Right cardiac atrium (tissue), 5 donors: Measurements from ENCODE around the gene ANKS3. TPM values are rescaled to one million over a fixed set of nuclear protein-coding genes. Genes with fewer than 3 reads are reported as not detected.

Experiments used
- ATAC-seq, 2 donors: fragments of 200-7000 bp; cut with Tn5 transposase; one replicate each; pipeline versions ENCODE4 v1.8.0 to v1.9.1; 2020; ENCODE audit warnings: moderate library complexity in 2 of 2, mild to moderate bottlenecking in 1 of 2
- DNase-seq, 3 donors: peaks; one replicate each; pipeline ENCODE4 v3.0.0-alpha.2; 2020
- H3K27ac ChIP-seq: one replicate; pipeline ENCODE4 v1.5.1; 2013; ENCODE audit warnings: mild to moderate bottlenecking, low read length, control low read depth, moderate library complexity
- H3K27me3 ChIP-seq: one replicate; pipeline ENCODE4 v1.6.1; 2013; ENCODE audit not compliant: control insufficient read depth, insufficient read depth
- H3K4me1 ChIP-seq: one replicate; pipeline ENCODE4 v1.6.1; 2013; ENCODE audit warnings: low read length; ENCODE audit not compliant: control insufficient read depth, insufficient read depth
- H3K4me3 ChIP-seq: one replicate; pipeline ENCODE4 v1.5.1; 2013; ENCODE audit warnings: low read length, control low read depth
- H3K9me3 ChIP-seq: one replicate; pipeline ENCODE4 v1.6.1; 2013; ENCODE audit warnings: low read length; ENCODE audit not compliant: control insufficient read depth
- WGBS: extraction: QIAGEN DNeasy Blood & Tissue Kit; methylation state at CpG from one replicate; pipeline ENCODE4 v1.1.7; 2013; 5-methylcytosine and 5-hydroxymethylcytosine counted together
- intact Hi-C, 4 donors: fragments of 100-400 bp; cut with DNase I; formaldehyde crosslinking; loops; one replicate each; pipeline versions ENCODE4 v1.11.0 to v1.14.0; 2022 to 2023
- polyA plus RNA-seq: library from polyadenylated mRNA; stranded (reverse); fragments of 200-250 nt; gene quantifications from one replicate; pipeline ENCODE4 v1.2.3, GENCODE V29; 2013
- total RNA-seq, 4 donors: library from RNA; stranded (reverse); fragmentation: NEBNext Ultra II Directional; extraction: Animal tissue kit (Norgen Biotek cat#: 25700); gene quantifications; one replicate each; pipeline ENCODE4 v1.2.1, GENCODE V29; 2021
- donor health status: healthy with polysubstance abuse.
- donor health status: DM: no; HTN: yes; CAD: no.
- donor health status: DM: no; HTN: no; CAD: no.
- donor health status: DM: no; HTN: yes; CAD: no; lungs with severe emphysema.
- donor health status: DM: yes; HTN: yes; CAD: no.

The ANKS3 gene
- total and polyA plus RNA-seq, 5 donors = 8.9 to 13.5 (median 11.0) TPM

DNA sequence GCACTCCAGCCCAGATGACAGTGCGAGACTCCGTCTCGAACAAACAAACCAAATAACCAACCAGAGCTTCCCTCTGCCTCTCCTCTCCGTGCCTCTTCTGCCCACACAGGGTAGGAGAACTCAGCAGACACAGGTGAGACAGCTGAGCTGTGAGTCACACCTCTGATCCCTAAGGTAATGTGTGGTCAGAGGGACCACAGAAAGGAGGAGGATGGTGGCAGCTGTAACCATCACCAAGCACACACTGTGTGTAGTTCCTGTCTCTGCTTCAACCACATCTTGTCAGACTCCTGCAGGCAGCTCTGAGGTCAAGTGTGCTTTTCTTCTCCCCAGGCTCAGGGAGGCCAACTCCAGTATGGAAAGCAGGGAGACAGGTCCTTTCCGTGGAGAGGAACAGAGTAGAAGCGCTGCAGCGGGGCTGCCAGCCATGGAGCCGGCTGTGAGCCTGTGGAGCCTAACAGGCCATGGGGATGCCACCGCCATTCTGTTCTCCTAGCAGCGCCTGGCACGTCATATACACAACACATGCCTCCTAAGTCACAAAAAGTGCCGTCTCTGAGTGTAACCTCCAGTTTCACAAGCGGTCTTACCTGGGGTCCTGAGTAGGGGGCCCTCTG is 33.6 kb downstream of the ANKS3 start:
- H3K27me3 ChIP-seq = no peaks in the 10 kb centered on the region
- H3K27ac ChIP-seq = no peak overlapping the region
- H3K4me1 ChIP-seq = peaks cover 3% of the 10 kb centered on the region
- ATAC-seq (no peak), DNase-seq (no peak)
- H3K9me3 ChIP-seq = no peaks in the 10 kb centered on the region
- no peak overlapping the region for H3K4me3 ChIP-seq
- 95% methylated on average over 13 of the region's 13 CpGs for WGBS
- intact Hi-C loops = no loop called here

DNA sequence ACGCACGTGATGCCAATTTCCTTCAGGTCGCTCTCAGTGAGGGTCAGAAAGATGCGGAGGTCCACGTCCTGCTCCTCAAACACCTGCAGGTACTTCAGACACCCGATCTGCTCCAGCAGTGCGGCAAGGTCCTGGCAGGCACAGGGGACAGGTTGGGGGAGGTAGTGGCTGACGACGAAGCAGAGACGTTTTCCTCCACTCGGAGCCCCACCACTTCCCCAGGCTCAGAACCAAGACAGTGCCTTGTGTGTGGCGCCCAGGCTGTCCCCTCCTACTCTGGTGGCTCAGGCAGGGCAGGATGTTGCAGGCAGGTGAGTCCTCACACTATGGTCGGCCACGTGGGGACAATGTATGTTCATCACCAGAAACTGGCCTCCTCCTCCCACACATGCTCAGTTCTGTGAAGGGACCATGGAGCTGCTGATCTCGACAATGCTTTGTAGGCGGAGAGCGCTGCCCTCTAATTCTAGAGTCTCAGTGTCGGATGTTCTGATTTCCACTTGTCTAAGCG is 35.0 kb downstream of the ANKS3 start:
- ATAC-seq (no peak), DNase-seq (no peak)
- Histone ChIP-seq H3K27ac (no peak overlapping the region), H3K4me1 (peaks cover 7% of the 10 kb centered on the region), H3K27me3 (no peaks in the 10 kb centered on the region), H3K9me3 (no peaks in the 10 kb centered on the region), H3K4me3 (no peak overlapping the region)
- WGBS = 87% methylated on average over 19 of the region's 19 CpGs
- intact Hi-C loops = loop anchor here in 1 of 4 donors (10.0 kb wide), 1 partner anchor 256 kb away; the partner anchor contains the start of gene SEC14L5

DNA sequence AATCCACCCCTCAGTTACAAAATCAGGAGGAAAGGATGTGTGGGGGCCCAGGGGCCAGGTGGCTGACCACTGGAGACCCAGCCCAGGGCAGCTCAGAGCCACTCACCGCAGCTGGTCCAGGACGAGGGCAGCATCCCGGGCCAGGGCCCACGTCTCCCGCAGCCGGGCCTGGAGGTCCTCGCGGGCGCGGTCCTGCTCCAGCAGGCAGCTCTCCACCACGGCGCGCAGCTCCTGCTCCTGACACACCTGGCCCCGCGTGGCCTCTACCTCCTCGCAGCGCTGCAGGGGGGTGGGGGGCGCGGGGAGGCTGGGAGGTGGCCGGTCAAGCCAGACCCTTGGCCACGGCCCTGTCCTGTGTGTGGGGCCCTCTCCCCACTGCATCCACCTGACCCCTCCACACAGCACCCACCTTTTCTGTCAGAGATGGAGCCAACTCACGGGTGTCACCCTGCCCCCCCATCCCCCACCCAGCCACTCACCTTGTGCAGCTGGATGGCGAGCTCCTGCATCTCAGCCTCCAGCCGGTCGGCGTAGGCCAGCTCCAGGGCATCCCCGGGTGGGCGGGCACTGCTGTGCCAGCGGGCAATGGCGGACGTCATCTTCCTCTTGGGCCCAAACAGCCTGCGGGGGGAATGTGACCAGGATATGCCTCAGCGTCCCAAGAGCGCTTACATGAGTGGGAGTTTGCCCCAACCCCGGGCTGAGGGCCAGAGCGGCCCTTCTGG is 35.6 kb downstream of the ANKS3 start:
- no peak overlapping the region for H3K4me3 ChIP-seq
- H3K27me3 ChIP-seq = no peaks in the 10 kb centered on the region
- WGBS = 91% methylated on average over 36 of the region's 36 CpGs
- DNase-seq (peak; percentile 19 to 64 (median 62)), ATAC-seq (no peak)
- peaks cover 7% of the 10 kb centered on the region for H3K4me1 ChIP-seq
- H3K27ac ChIP-seq = no peak overlapping the region
- H3K9me3 ChIP-seq = no peaks in the 10 kb centered on the region
- intact Hi-C loops = loop anchor here in 1 of 4 donors (10.0 kb wide), 1 partner anchor 256 kb away; the partner anchor contains the start of gene SEC14L5

DNA sequence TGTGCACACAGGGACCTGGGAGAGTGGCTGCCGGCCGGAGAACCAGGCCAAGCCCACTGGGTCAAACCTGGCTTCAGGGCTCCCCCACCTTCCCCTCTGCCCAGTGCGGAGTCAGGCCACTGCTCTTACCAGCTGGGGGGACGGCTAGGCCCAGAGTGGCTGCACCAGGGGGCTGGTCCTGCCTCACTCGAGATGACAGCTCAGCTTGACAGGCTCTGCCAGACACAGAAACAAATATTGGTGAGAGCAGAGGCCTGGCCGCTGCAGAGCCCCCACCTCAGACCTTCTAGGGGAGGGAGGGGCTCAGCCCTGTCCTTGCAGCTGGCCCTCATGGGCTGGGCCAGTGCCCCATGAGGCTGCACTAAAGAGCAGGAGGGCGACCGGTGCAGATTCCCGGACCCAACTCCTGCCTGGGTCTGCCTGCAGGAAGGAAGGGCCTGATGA is 36.2 kb downstream of the ANKS3 start:
- no peak overlapping the region for H3K27ac ChIP-seq
- ATAC-seq (no peak), DNase-seq (peak; percentile 17 to 53 (median 53))
- WGBS = 82% methylated on average over 9 of the region's 9 CpGs
- intact Hi-C loops = loop anchor here in 1 of 4 donors (10.0 kb wide), 1 partner anchor 257 kb away; the partner anchor contains the start of gene SEC14L5
- H3K27me3 ChIP-seq = no peaks in the 10 kb centered on the region
- no peaks in the 10 kb centered on the region for H3K9me3 ChIP-seq
- H3K4me1 ChIP-seq = peaks cover 7% of the 10 kb centered on the region
- H3K4me3 ChIP-seq = no peak overlapping the region

DNA sequence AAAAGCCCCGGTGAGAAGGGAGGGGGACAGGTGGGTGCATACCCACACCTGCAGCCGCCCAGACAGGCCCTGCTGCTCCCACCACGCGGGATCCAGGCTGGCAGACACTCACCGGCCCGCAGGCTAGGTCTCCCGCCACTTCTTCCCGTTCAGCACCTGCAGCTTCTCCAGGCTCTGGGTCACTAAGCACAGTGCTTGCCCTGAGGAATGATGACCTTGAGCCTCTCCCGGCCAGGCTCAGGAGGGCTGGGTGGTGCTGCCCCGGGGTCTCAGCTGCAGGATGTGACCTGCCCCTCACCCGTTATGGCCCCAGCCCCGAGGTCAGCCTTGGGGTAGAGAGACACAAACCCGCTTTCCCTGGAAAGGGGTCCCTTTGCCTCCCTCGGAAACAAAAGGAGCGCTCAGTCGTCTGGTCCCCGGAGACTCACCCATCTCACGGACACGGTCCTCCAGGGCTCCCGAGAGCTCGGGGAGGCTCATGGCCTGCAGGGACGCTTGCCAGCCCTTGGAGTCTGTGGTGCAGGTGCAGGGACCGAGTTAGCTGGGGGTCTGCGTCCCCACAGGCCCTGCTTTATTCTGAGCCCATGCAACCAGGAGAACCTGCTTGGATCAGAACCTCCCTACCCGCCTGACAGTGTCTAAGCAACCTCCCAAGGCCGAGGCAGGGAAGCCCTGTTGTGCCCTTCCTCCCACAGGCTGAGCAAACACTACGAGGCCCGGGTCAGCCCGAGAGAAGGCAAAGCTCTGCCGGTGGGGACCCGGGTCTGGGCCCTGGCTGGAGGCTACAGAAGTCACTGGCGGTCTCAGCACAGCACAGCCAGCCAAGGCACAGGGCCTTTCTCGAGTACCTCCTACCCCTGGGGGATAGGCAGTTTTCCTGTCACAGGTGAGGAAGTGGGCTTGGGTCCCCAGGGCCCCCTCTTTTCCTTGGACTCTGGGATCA is 36.9 kb downstream of the ANKS3 start:
- H3K4me3 ChIP-seq = no peak overlapping the region
- ATAC-seq (no peak), DNase-seq (peak; percentile 23 to 60 (median 60))
- WGBS = 81% methylated on average over 33 of the region's 33 CpGs
- no peaks in the 10 kb centered on the region for H3K9me3 ChIP-seq
- peaks cover 7% of the 10 kb centered on the region for H3K4me1 ChIP-seq
- intact Hi-C loops = loop anchor here in 1 of 4 donors (10.0 kb wide), 1 partner anchor 258 kb away; the partner anchor contains the start of gene SEC14L5
- H3K27ac ChIP-seq = peak overlapping the region; percentile 40
- H3K27me3 ChIP-seq = no peaks in the 10 kb centered on the region

DNA sequence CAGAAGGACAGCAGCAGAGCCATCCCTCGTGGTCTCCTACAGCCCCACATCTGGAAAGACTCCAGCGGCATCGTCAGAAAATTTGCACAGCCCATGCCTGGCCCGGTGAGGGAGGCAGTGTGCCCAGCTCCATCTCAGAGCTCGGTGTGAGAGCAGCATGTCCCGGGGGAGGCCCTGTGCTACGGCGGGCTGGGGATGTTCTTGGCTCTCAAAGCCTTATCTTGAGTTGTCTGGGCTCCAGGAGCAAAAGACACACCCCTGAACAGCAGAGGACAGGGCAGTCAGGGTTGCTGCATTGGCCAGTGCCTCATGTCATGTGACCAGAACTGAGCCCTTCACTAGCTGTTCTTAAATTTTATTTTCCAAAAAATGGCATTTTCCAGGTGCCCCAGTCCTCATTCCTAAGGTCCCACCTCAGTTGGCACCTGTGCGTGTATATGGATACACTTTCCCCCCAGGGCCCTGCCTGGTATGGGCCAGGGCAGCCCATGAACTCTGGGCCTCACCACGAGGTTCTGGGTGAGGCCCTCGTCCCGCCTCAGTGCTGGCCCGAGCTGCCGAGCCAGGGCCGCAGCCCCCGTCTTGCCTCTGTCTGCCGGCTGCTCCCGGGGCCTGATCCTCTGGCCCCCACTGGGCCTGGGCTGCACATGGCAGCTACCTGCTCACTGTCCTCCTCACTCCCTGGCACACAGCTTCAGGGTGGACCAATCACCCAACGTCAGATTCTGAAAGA is 37.7 kb downstream of the ANKS3 start:
- peaks cover 7% of the 10 kb centered on the region for H3K4me1 ChIP-seq
- peak overlapping the region; percentile 42 for H3K27ac ChIP-seq

DNA sequence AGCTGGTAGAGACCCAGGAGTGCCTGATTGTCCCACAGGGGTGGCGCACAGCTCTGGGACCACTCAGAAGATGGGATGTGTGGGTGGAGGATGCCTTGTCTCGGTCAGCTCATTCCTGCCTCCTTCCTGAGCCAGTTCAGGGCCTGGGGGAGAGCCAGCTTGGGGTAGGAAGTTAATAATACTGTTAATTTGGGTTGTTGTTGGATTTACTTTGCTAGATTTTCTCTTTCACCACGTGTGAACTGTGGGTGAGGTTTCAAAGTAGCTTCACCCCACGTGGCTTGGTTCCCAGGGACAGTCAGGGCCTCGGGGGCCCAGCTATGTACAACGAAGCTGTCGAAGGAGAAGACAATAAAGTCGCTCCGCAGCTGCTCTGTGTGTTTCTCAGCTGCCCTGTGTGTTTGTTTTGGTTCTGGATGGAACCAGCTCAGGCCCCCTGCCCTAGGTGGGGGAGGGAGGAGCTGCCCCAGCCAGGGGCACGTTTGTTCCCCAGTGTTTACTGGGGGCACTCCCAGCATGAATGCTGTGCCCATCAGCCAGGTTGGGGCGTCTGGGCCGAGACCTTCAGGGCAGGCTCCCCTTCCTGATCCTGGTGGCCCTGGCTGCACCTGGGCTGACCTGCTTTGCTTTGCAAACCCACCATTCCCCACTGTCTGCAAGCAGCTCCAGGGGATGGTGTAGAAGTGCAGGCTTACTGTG is 38.4 kb downstream of the ANKS3 start:
- intact Hi-C loops = loop anchor here in 1 of 4 donors (10.0 kb wide), 1 partner anchor 259 kb away; the partner anchor contains the start of gene SEC14L5
- H3K9me3 ChIP-seq = no peaks in the 10 kb centered on the region
- 53% methylated on average over 12 of the region's 12 CpGs for WGBS
- ATAC-seq = no peak
- H3K4me1 ChIP-seq = peaks cover 7% of the 10 kb centered on the region
- peak overlapping the region; percentile 42 for H3K27ac ChIP-seq
- no peak overlapping the region for H3K4me3 ChIP-seq
- no peaks in the 10 kb centered on the region for H3K27me3 ChIP-seq
- DNase-seq = peak; percentile 15 to 68 (median 50)

More for the DNA sequence above, 37.7 kb downstream of the ANKS3 start:
- 36% methylated on average over 19 of the region's 19 CpGs for WGBS
- peak; percentile 18 to 19 for ATAC-seq
- Histone ChIP-seq H3K9me3 (no peaks in the 10 kb centered on the region), H3K27me3 (no peaks in the 10 kb centered on the region), H3K4me3 (no peak overlapping the region)
- peak; percentile 79 to 91 (median 85) for DNase-seq
- intact Hi-C loops = loop anchor here in 1 of 4 donors (10.0 kb wide), 1 partner anchor 258 kb away; the partner anchor contains the start of gene SEC14L5

DNA sequence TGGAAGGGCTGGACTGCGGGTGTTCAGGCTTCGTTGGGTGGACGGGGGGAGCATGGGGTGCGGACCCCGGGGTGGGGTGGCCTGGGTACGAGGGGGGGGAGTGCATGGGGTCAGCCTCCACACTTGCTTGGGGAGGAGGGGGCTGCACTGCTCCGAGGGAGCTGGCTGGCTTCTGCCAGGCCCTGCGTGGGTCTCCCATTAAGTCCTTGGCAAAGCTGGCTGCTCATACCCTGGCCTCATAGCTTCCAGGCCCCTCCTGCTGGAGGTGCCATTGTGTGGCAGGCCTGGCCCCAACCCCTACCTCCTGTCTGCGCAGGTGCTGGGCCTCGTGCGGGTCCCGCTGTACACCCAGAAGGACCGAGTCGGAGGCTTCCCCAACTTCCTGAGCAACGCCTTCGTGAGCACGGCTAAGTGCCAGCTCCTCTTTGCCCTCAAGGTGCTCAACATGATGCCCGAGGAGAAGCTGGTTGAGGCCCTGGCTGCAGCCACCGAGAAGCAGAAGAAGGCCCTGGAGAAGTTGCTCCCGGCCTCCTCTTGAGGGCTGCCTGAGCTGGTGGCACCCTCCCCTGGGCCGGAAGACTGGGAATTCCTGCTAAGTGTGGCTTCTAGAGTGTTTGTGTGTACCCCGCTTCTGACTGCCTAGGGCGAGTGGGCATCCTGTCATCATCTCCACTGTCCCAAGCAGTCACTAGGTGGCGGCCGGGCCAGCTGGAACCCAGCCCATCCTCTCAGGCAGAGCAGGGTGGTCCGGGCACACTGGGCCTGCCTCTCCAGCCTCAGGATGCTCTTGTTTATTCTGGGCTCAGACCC is 39.2 kb downstream of the ANKS3 start:
- Histone ChIP-seq H3K9me3 (no peaks in the 10 kb centered on the region), H3K4me1 (peaks cover 7% of the 10 kb centered on the region), H3K27me3 (no peaks in the 10 kb centered on the region), H3K4me3 (peak overlapping the region; percentile 65), H3K27ac (peak overlapping the region; percentile 42)
- intact Hi-C loops = loop anchor here in 1 of 4 donors (10.0 kb wide), 1 partner anchor 260 kb away; the partner anchor contains the start of gene SEC14L5
- DNase-seq (peak; percentile 58 to 88 (median 85)), ATAC-seq (no peak)
- 37% methylated on average over 26 of the region's 26 CpGs for WGBS
